Stimulated activated CD4-positive, alpha-beta T cell treated with anti-CD3 and anti-CD28 coated beads, Interleukin-15, amount 100 ng/mL, for 24 hours (primary cell): Measurements from ENCODE around the gene ATXN2.
"Not testable (repeated sequence)": the region's sequence is repeated elsewhere in the genome, so short reads cannot be mapped to it uniquely, and the experiment has no call there.

Experiments
- DNase-seq: peaks from one replicate; pipeline ENCODE4 v3.0.0-alpha.2; 2020

Gene ATXN2

GRCh38 chr12:111503116-111503515 is 96.0 kb downstream of the ATXN2 start:
- no peak for DNase-seq

- DNase-seq = no peak
Observed at GRCh38 chr12:111494676-111495075, 104.4 kb downstream of the ATXN2 start.

GRCh38 chr12:111492979-111493378 is 106.1 kb downstream of the ATXN2 start:
- DNase-seq = not testable (repeated sequence)

- no peak for DNase-seq
Observed at GRCh38 chr12:111488798-111489197, 110.3 kb downstream of the ATXN2 start.

- DNase-seq = no peak
Observed at GRCh38 chr12:111488271-111488670, 110.8 kb downstream of the ATXN2 start.

GRCh38 chr12:111482462-111482861 is 116.7 kb downstream of the ATXN2 start:
- no peak for DNase-seq

GRCh38 chr12:111471236-111471635 is 127.9 kb downstream of the ATXN2 start:
- no peak for DNase-seq

- no peak for DNase-seq
Observed at GRCh38 chr12:111469401-111469800, 129.7 kb downstream of the ATXN2 start.

GRCh38 chr12:111467857-111468241 is 131.3 kb downstream of the ATXN2 start:
- no peak for DNase-seq

- DNase-seq = no peak
Observed at GRCh38 chr12:111467092-111467856, 131.8 kb downstream of the ATXN2 start.

GRCh38 chr12:111462210-111462769 is 136.8 kb downstream of the ATXN2 start:
- DNase-seq = no peak

GRCh38 chr12:111460111-111460510 is 139.0 kb downstream of the ATXN2 start:
- DNase-seq = not testable (repeated sequence)

GRCh38 chr12:111458546-111459172 is 140.5 kb downstream of the ATXN2 start:
- no peak for DNase-seq

GRCh38 chr12:111457577-111457976 is 141.5 kb downstream of the ATXN2 start:
- no peak for DNase-seq

- DNase-seq = no peak
Observed at GRCh38 chr12:111457071-111457470, 142.0 kb downstream of the ATXN2 start.

- DNase-seq = no peak
Observed at GRCh38 chr12:111455448-111456320, 143.4 kb downstream of the ATXN2 start.

- DNase-seq = no peak
Observed at GRCh38 chr12:111454716-111455447, 144.2 kb downstream of the ATXN2 start.

GRCh38 chr12:111454311-111454710 is 144.8 kb downstream of the ATXN2 start:
- no peak for DNase-seq

- DNase-seq = no peak
Observed at GRCh38 chr12:111453071-111453989, 145.8 kb downstream of the ATXN2 start.

- no peak for DNase-seq
Observed at GRCh38 chr12:111451649-111452129, 147.4 kb downstream of the ATXN2 start.

GRCh38 chr12:111451232-111451631 is 147.9 kb downstream of the ATXN2 start:
- no peak for DNase-seq
